ENCODE results near the gene SMG6.

Gene SMG6

GRCh38 chr17:2110436-2110835 lies 193.1 kb downstream of the SMG6 start:
- Histone ChIP-seq H3K36me3 (ENCODE audit: insufficient read depth, low read length) (peaks cover 2% of the 10 kb centered on the region), H3K27me3 (ENCODE audit: insufficient read depth, low read length) (no peaks in the 10 kb centered on the region), H3K9me3 (ENCODE audit: low read length) (no peaks in the 10 kb centered on the region), H2AFZ (ENCODE audit: low read depth, low read length) (no peak overlapping the region), H3K4me3 (ENCODE audit: low read length) (no peak overlapping the region), H3K4me1 (ENCODE audit: insufficient read depth, low read length) (peaks cover 14% of the 10 kb centered on the region)

- no peak overlapping the region for H3K4me3 ChIP-seq (ENCODE audit: low read length)
- H3K9me3 ChIP-seq (ENCODE audit: low read length), result no peaks in the 10 kb centered on the region
Observed at GRCh38 chr17:2108170-2108569, 195.4 kb downstream of the SMG6 start.

GRCh38 chr17:2107506-2107905 lies 196.1 kb downstream of the SMG6 start:
- Histone ChIP-seq H3K36me3 (ENCODE audit: insufficient read depth, low read length) (peaks cover 2% of the 10 kb centered on the region), H3K4me3 (ENCODE audit: low read length) (no peak overlapping the region), H3K27me3 (ENCODE audit: insufficient read depth, low read length) (no peaks in the 10 kb centered on the region), H2AFZ (ENCODE audit: low read depth, low read length) (no peak overlapping the region), H3K4me1 (ENCODE audit: insufficient read depth, low read length) (peaks cover 14% of the 10 kb centered on the region), H3K9me3 (ENCODE audit: low read length) (no peaks in the 10 kb centered on the region)

More at GRCh38 chr17:2108170-2108569, 195.4 kb downstream of the SMG6 start:
- Histone ChIP-seq H3K4me1 (ENCODE audit: insufficient read depth, low read length) (peaks cover 14% of the 10 kb centered on the region), H3K27me3 (ENCODE audit: insufficient read depth, low read length) (no peaks in the 10 kb centered on the region), H2AFZ (ENCODE audit: low read depth, low read length) (no peak overlapping the region), H3K36me3 (ENCODE audit: insufficient read depth, low read length) (peaks cover 2% of the 10 kb centered on the region)

DNA sequence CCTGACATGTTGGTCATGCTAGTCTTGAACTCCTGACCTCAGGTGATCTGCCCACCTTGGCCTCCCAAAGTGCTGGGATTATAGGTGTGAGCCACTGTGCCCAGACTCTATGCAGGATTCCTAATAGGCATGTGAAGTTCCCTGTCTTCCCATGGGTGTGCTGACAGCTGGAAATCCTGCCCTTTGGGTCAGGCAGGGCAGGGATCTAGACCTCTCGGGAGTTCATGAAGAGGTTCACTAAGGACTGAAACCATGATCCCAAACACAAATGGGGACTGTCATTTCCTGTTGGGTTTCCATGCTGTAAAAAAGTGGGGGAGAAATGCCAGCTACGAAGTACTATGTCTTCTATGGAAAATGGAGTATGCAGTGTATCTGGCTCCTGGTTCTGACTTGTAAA lies 196.5 kb downstream of the SMG6 start:
- peaks cover 14% of the 10 kb centered on the region for H3K4me1 ChIP-seq (ENCODE audit: insufficient read depth, low read length)
- H3K36me3 ChIP-seq (ENCODE audit: insufficient read depth, low read length), result peaks cover 2% of the 10 kb centered on the region
- H3K4me3 ChIP-seq (ENCODE audit: low read length), result no peak overlapping the region
- H2AFZ ChIP-seq (ENCODE audit: low read depth, low read length), result no peak overlapping the region
- no peaks in the 10 kb centered on the region for H3K9me3 ChIP-seq (ENCODE audit: low read length)
- no peaks in the 10 kb centered on the region for H3K27me3 ChIP-seq (ENCODE audit: insufficient read depth, low read length)

DNA sequence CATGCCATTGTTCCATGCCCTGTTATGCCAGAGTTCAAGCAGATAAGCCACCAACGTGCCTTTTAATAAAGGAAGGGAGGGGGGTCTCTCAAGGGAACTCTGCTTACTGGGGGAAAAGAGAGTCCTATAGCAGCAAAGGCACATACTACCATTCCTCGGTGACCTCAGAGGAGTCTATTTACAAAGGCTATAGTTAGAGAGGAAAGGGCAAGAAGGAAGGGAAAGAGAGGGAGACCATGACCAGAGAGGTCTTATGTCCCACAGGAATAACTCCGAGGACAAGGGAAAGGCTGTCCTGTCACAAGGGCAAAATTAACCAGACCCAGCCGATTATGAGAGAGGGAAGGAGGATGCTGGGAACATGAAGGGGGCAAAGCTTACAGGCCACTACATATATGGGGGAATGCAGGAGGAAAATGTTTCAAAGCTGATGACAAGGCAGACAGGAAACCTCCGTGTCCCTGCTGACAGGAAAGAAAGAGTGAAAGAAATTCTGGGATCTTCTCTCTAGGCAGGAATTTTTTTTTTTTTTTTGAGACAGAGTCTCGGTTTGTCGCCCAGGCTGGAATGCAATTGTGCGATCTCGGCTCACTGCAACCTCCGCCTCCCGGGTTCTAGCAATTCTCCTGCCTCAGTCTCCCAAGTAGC lies 197.2 kb downstream of the SMG6 start:
- Histone ChIP-seq H3K27me3 (ENCODE audit: insufficient read depth, low read length) (no peaks in the 10 kb centered on the region), H3K36me3 (ENCODE audit: insufficient read depth, low read length) (peaks cover 2% of the 10 kb centered on the region), H3K9me3 (ENCODE audit: low read length) (no peaks in the 10 kb centered on the region), H3K4me3 (ENCODE audit: low read length) (no peak overlapping the region), H3K4me1 (ENCODE audit: insufficient read depth, low read length) (peaks cover 14% of the 10 kb centered on the region), H2AFZ (ENCODE audit: low read depth, low read length) (no peak overlapping the region)

GRCh38 chr17:2105663-2106062 lies 197.9 kb downstream of the SMG6 start:
- Histone ChIP-seq H3K9me3 (ENCODE audit: low read length) (no peaks in the 10 kb centered on the region), H3K27me3 (ENCODE audit: insufficient read depth, low read length) (no peaks in the 10 kb centered on the region), H2AFZ (ENCODE audit: low read depth, low read length) (no peak overlapping the region), H3K4me3 (ENCODE audit: low read length) (no peak overlapping the region), H3K4me1 (ENCODE audit: insufficient read depth, low read length) (peaks cover 10% of the 10 kb centered on the region), H3K36me3 (ENCODE audit: insufficient read depth, low read length) (peaks cover 2% of the 10 kb centered on the region)

DNA sequence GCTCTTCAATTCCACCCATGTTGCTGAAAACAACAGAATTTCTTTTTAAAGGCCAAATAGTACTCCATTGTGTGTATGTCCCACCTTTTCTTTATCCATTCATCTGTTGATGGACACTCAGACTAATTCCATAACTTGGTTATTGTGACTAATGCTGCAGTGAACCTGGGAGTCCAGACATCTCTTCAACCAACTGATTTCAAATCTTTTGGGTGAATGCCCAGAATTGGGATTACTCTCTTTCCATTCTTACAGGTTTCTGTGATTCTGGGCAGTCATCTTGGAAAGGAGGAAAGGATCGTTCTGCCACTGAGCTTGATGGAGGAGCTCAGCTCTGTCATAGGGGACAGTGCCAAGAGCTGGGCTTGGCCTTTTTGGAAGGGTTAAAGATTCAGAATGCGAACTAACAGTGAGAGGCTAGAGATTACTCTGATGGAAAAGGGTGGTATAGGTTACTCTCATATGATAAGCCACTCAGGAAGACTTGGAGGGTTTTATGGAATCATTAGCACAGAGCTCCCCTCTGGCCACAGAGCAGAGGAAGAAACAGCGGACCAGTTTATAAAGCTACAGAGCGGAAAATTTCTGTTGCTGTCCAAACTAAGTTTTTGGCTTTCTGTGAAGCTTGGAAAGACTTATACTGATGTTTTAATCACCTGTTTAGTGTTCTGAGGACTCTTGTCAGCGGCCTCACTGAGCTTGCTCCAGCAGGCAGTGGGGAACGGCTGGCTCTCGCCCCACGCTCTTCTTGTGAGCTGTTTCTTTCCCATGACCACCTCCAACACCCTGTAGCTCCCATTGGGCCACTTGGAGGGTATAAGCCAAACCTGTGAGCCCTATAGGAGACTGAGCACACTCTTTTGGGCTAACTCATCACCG lies 200.4 kb downstream of the SMG6 start:
- Histone ChIP-seq H3K36me3 (ENCODE audit: insufficient read depth, low read length) (peaks cover 2% of the 10 kb centered on the region), H3K27me3 (ENCODE audit: insufficient read depth, low read length) (no peaks in the 10 kb centered on the region), H3K4me3 (ENCODE audit: low read length) (no peak overlapping the region), H3K9me3 (ENCODE audit: low read length) (no peaks in the 10 kb centered on the region), H2AFZ (ENCODE audit: low read depth, low read length) (no peak overlapping the region), H3K4me1 (ENCODE audit: insufficient read depth, low read length) (peaks cover 10% of the 10 kb centered on the region)

- H3K4me1 ChIP-seq (ENCODE audit: insufficient read depth, low read length), result peaks cover 10% of the 10 kb centered on the region
- no peak overlapping the region for H3K4me3 ChIP-seq (ENCODE audit: low read length)
- H3K9me3 ChIP-seq (ENCODE audit: low read length), result no peaks in the 10 kb centered on the region
- H2AFZ ChIP-seq (ENCODE audit: low read depth, low read length), result no peak overlapping the region
- peaks cover 2% of the 10 kb centered on the region for H3K36me3 ChIP-seq (ENCODE audit: insufficient read depth, low read length)
- H3K27me3 ChIP-seq (ENCODE audit: insufficient read depth, low read length), result no peaks in the 10 kb centered on the region
Observed at GRCh38 chr17:2101448-2102257, 201.9 kb downstream of the SMG6 start.

- H3K36me3 ChIP-seq (ENCODE audit: insufficient read depth, low read length), result no peaks in the 10 kb centered on the region
- no peak overlapping the region for H2AFZ ChIP-seq (ENCODE audit: low read depth, low read length)
- H3K9me3 ChIP-seq (ENCODE audit: low read length), result no peaks in the 10 kb centered on the region
- no peaks in the 10 kb centered on the region for H3K27me3 ChIP-seq (ENCODE audit: insufficient read depth, low read length)
- no peaks in the 10 kb centered on the region for H3K4me1 ChIP-seq (ENCODE audit: insufficient read depth, low read length)
- no peak overlapping the region for H3K4me3 ChIP-seq (ENCODE audit: low read length)
Observed at GRCh38 chr17:2095536-2095910, 208.1 kb downstream of the SMG6 start.

GRCh38 chr17:2094891-2095535 lies 208.6 kb downstream of the SMG6 start:
- Histone ChIP-seq H3K4me3 (ENCODE audit: low read length) (no peak overlapping the region), H3K27me3 (ENCODE audit: insufficient read depth, low read length) (no peaks in the 10 kb centered on the region), H3K36me3 (ENCODE audit: insufficient read depth, low read length) (no peaks in the 10 kb centered on the region), H3K4me1 (ENCODE audit: insufficient read depth, low read length) (no peaks in the 10 kb centered on the region), H3K9me3 (ENCODE audit: low read length) (no peaks in the 10 kb centered on the region), H2AFZ (ENCODE audit: low read depth, low read length) (no peak overlapping the region)

GRCh38 chr17:2093349-2093748 lies 210.2 kb downstream of the SMG6 start:
- H2AFZ ChIP-seq (ENCODE audit: low read depth, low read length), result no peak overlapping the region

GRCh38 chr17:2092253-2092652 lies 211.3 kb downstream of the SMG6 start:
- H3K27me3 ChIP-seq (ENCODE audit: insufficient read depth, low read length), result no peaks in the 10 kb centered on the region

More at GRCh38 chr17:2093349-2093748, 210.2 kb downstream of the SMG6 start:
- Histone ChIP-seq H3K36me3 (ENCODE audit: insufficient read depth, low read length) (no peaks in the 10 kb centered on the region), H3K9me3 (ENCODE audit: low read length) (no peaks in the 10 kb centered on the region), H3K4me1 (ENCODE audit: insufficient read depth, low read length) (no peaks in the 10 kb centered on the region), H3K4me3 (ENCODE audit: low read length) (no peak overlapping the region), H3K27me3 (ENCODE audit: insufficient read depth, low read length) (no peaks in the 10 kb centered on the region)

More at GRCh38 chr17:2092253-2092652, 211.3 kb downstream of the SMG6 start:
- Histone ChIP-seq H3K36me3 (ENCODE audit: insufficient read depth, low read length) (no peaks in the 10 kb centered on the region), H3K4me1 (ENCODE audit: insufficient read depth, low read length) (no peaks in the 10 kb centered on the region), H3K4me3 (ENCODE audit: low read length) (no peak overlapping the region), H2AFZ (ENCODE audit: low read depth, low read length) (no peak overlapping the region), H3K9me3 (ENCODE audit: low read length) (no peaks in the 10 kb centered on the region)
